K562 (cell line): ENCODE results near the gene UCKL1. TPM values are rescaled to one million over a fixed set of nuclear protein-coding genes. Genes with fewer than 3 reads are reported as not detected.

ENCODE experiments used
- CHCHD3 ChIP-seq: fragments of 250-450 bp; sonication (Bioruptor Pico); IDR thresholded peaks from 2 replicates; pipeline ENCODE4 v2.1.2; 2022; ENCODE audit warnings: mild to moderate bottlenecking
- CUX1 ChIP-seq: fragments of 200-800 bp; sonication (Bioruptor generic); IDR thresholded peaks from 2 replicates; pipeline ENCODE4 v1.6.1; 2016; ENCODE audit warnings: missing genetic modification characterization, missing compliant biosample characterization
- GABPA ChIP-seq: fragments of 200-800 bp; sonication (Bioruptor generic); conservative IDR thresholded peaks from 2 replicates; pipeline ENCODE4 v1.6.1; 2016; ENCODE audit warnings: low read depth, missing genetic modification characterization, missing compliant biosample characterization
- KLF13 ChIP-seq: fragments of 450-650 bp; IDR thresholded peaks from 2 replicates; pipeline ENCODE4 v1.6.1; 2016; ENCODE audit warnings: missing genetic modification characterization, low read depth, mild to moderate bottlenecking, missing compliant biosample characterization, moderate library complexity, borderline replicate concordance
- MNT ChIP-seq, 2 experiments: fragments of 450-650 bp; conservative IDR thresholded peaks; 2 replicates each; pipeline ENCODE4 v1.6.1; 2017; ENCODE audit warnings: mild to moderate bottlenecking in 2 of 2, moderate library complexity in 2 of 2
- PTRF ChIP-seq: fragments of 450-650 bp; IDR thresholded peaks from 2 replicates; pipeline ENCODE4 v1.6.1; 2016; ENCODE audit warnings: mild to moderate bottlenecking, missing genetic modification characterization, missing compliant biosample characterization
- RB1 ChIP-seq: fragments of 450-650 bp; IDR thresholded peaks from 2 replicates; pipeline ENCODE4 v1.6.1; 2017; ENCODE audit warnings: low read depth, mild to moderate bottlenecking
- SAP30 ChIP-seq: fragments of 200-600 bp; sonication (generic); IDR thresholded peaks from 2 replicates; pipeline ENCODE4 v1.6.1; 2012; ENCODE audit warnings: borderline replicate concordance, low read depth, mild to moderate bottlenecking, moderate library complexity, low read length, control low read depth, inconsistent platforms; ENCODE audit not compliant: insufficient read depth, poor library complexity, severe bottlenecking
- SP1 ChIP-seq: sonication (generic); formaldehyde crosslinking; IDR thresholded peaks from 2 replicates; pipeline ENCODE4 v1.8.1; 2022; ENCODE audit warnings: mild to moderate bottlenecking, missing genetic modification reagents
- TARDBP ChIP-seq: fragments of 450-650 bp; IDR thresholded peaks from 2 replicates; pipeline ENCODE4 v1.6.1; 2016
- XRCC3 ChIP-seq: fragments of 450-650 bp; IDR thresholded peaks from 2 replicates; pipeline ENCODE4 v1.6.1; 2017; ENCODE audit warnings: mild to moderate bottlenecking, moderate library complexity
- ZNF280A ChIP-seq: fragments of 450-650 bp; IDR thresholded peaks from 2 replicates; pipeline ENCODE4 v1.6.1; 2018; ENCODE audit warnings: mild to moderate bottlenecking, low read depth; ENCODE audit not compliant: partially characterized antibody
- ZNF395 ChIP-seq: fragments of 200-800 bp; sonication (Bioruptor generic); IDR thresholded peaks from 2 replicates; pipeline ENCODE4 v1.6.1; 2017; ENCODE audit warnings: missing genetic modification characterization, missing compliant biosample characterization
- polyA plus RNA-seq, 8 experiments: library from polyadenylated mRNA; depleted of rRNA in 4 of 8; stranded (reverse) in 5 of 8; unstranded in 3 of 8; fragments of >200 nt; fragmentation: Nextera tagmentation in 2 of 8; fragmentation: Illumina TruSeq in 1 of 8; extraction: Ambion mirVana in 2 of 8; extraction: Trizol in 1 of 8; gene quantifications; 2 replicates each; pipeline versions ENCODE4 v1.2.1 to v1.2.3, GENCODE V29; 2011 to 2014; ENCODE audit warnings: inconsistent platforms in 1 of 8, missing spikeins in 1 of 8
- total RNA-seq, 7 experiments: library from RNA; depleted of rRNA in 6 of 7; stranded (reverse); fragments of >200 nt in 6 of 7; fragmentation: Illumina TruSeq in 2 of 7; extraction: Trizol in 2 of 7; gene quantifications; 2 replicates each; pipeline versions ENCODE4 v1.2.1 to v1.2.3, GENCODE V29; 2011 to 2021; ENCODE audit warnings: low replicate concordance in 1 of 7

UCKL1 gene
- total and polyA plus RNA-seq, 9 of the 15 experiments (the other 6 are each of a cell fraction or from before 2014, with no cell fraction given), result 3.1 to 52.8 (median 24.2) TPM

- TF ChIP-seq CUX1 (CRISPR knock-in tag), result peak; percentile 67; the same call in 1 of the 2 replicates
- TF ChIP-seq GABPA (tag), result peak; percentile 80
- no peak for TF ChIP-seq CHCHD3
- TF ChIP-seq KLF13, result peak; percentile 97; the same call in 1 of the 2 replicates
- no peak for TF ChIP-seq TARDBP
- TF ChIP-seq SAP30, result peak; percentile 60
- TF ChIP-seq MNT (conservative IDR thresholded peaks at IDR 0.05), result peak in 1 of 2 experiments; percentile 99; a peak in 3 of 4 replicates
- peak; percentile 66 for TF ChIP-seq RB1
- TF ChIP-seq XRCC3, result no peak
- no peak for TF ChIP-seq PTRF
- no peak for TF ChIP-seq ZNF280A
- TF ChIP-seq SP1 (CRISPR knock-in tag), result peak; percentile 86
- TF ChIP-seq ZNF395 (CRISPR knock-in tag), result peak; percentile 98
Measured at GRCh38 chr20:63955827-63956663, at the start of gene UCKL1 (continued).
